IMR-90 (cell line): ENCODE measurements around the gene RAB5B. TPM values are rescaled to one million over a fixed set of nuclear protein-coding genes. Genes with fewer than 3 reads are reported as not detected.
A peak's percentile ranks its signal among the peaks of the same experiment; 100 is the strongest.

ENCODE experiments used
- ATAC-seq: fragments of 200-7000 bp; cut with Tn5 transposase; 2 replicates; pipeline ENCODE4 v1.9.1; 2020; ENCODE audit warnings: low read depth, mild to moderate bottlenecking, moderate library complexity
- BruUV-seq: library from RNA; stranded (reverse); fragments of 400-500 nt; replicated peaks from 2 replicates; lab custom pipeline; 2021; lab: Mats Ljungman, UMichigan
- CTCF ChIA-PET: fragments of 300-600 bp; formaldehyde crosslinking; extraction: SDS; loops from one replicate; lab custom pipeline; 2021; ENCODE audit warnings: antibody characterized with exemption; lab: Yijun Ruan, JAX
- POLR2A ChIA-PET: fragments of 300-600 bp; sonication (Branson Sonifier 250); formaldehyde crosslinking; loops from one replicate; lab custom pipeline; 2022; ENCODE audit warnings: antibody characterized with exemption; ENCODE audit not compliant: unreplicated experiment; lab: Charles Lee
- DNase-seq: peaks from one replicate; pipeline ENCODE4 v3.0.0; 2013
- H2AFZ ChIP-seq: replicated peaks from 2 replicates; pipeline ENCODE3; 2013; ENCODE audit warnings: low read length, mild to moderate bottlenecking; ENCODE audit not compliant: poor library complexity
- H2AK5ac ChIP-seq: 2 replicates; pipeline ENCODE4 v1.6.1; 2013; ENCODE audit warnings: low read depth, low read length, inconsistent platforms
- H2AK9ac ChIP-seq: replicated peaks from 2 replicates; pipeline ENCODE3; 2013; ENCODE audit warnings: mild to moderate bottlenecking, low read depth, low read length, moderate library complexity; ENCODE audit not compliant: poor library complexity
- H2BK120ac ChIP-seq: 2 replicates; pipeline ENCODE4 v1.6.1; 2013; ENCODE audit warnings: low read depth, low read length, inconsistent platforms
- H2BK15ac ChIP-seq: 3 replicates; pipeline ENCODE4 v1.6.1; 2013; ENCODE audit warnings: low read depth, low read length, inconsistent platforms
- H2BK20ac ChIP-seq: 2 replicates; pipeline ENCODE4 v1.6.1; 2013; ENCODE audit warnings: low read depth, mild to moderate bottlenecking, inconsistent platforms, low read length, moderate library complexity
- H2BK5ac ChIP-seq: 2 replicates; pipeline ENCODE4 v1.6.1; 2013; ENCODE audit warnings: mild to moderate bottlenecking, low read depth, low read length, inconsistent platforms; ENCODE audit not compliant: poor library complexity, severe bottlenecking
- H3K14ac ChIP-seq: replicated peaks from 2 replicates; pipeline ENCODE4 v1.6.1; 2013; ENCODE audit warnings: low read depth, low read length, inconsistent platforms
- H3K18ac ChIP-seq: 2 replicates; pipeline ENCODE4 v1.6.1; 2013; ENCODE audit warnings: low read depth, low read length, control low read depth
- H3K23ac ChIP-seq: 2 replicates; pipeline ENCODE4 v1.6.1; 2013; ENCODE audit warnings: low read depth, low read length, inconsistent platforms
- H3K27ac ChIP-seq: 2 replicates; pipeline ENCODE4 v1.5.1; 2013; ENCODE audit warnings: mild to moderate bottlenecking, control low read depth, low read length; ENCODE audit not compliant: insufficient read depth
- H3K27me3 ChIP-seq: 2 replicates; pipeline ENCODE4 v1.6.1; 2013; ENCODE audit warnings: low read length; ENCODE audit not compliant: control insufficient read depth, insufficient read depth
- H3K36me3 ChIP-seq: 2 replicates; pipeline ENCODE4 v1.6.1; 2013; ENCODE audit warnings: low read length, mixed read lengths; ENCODE audit not compliant: control insufficient read depth, insufficient read depth
- H3K4ac ChIP-seq: 2 replicates; pipeline ENCODE4 v1.6.1; 2013; ENCODE audit warnings: low read depth, low read length, inconsistent platforms
- H3K4me1 ChIP-seq: 2 replicates; pipeline ENCODE4 v1.6.1; 2013; ENCODE audit warnings: low read length, mixed read lengths; ENCODE audit not compliant: control insufficient read depth, insufficient read depth
- H3K4me2 ChIP-seq: 2 replicates; pipeline ENCODE4 v1.6.1; 2013; ENCODE audit warnings: low read depth, mild to moderate bottlenecking, control low read depth, low read length, moderate library complexity
- H3K4me3 ChIP-seq: 2 replicates; pipeline ENCODE4 v1.5.1; 2013; ENCODE audit warnings: low read depth, mild to moderate bottlenecking, control low read depth, low read length, moderate library complexity; ENCODE audit not compliant: insufficient read depth
- H3K56ac ChIP-seq: 2 replicates; pipeline ENCODE4 v1.6.1; 2013; ENCODE audit warnings: low read length, inconsistent platforms; ENCODE audit not compliant: insufficient read depth; ENCODE audit errors: extremely low read depth
- H3K79me1 ChIP-seq, 2 experiments: 2 replicates each; pipeline ENCODE4 v1.6.1; 2013; ENCODE audit warnings: low read length in 2 of 2, inconsistent platforms in 1 of 2, low read depth in 1 of 2
- H3K9ac ChIP-seq: 2 replicates; pipeline ENCODE4 v1.6.1; 2013; ENCODE audit warnings: low read depth, low read length, control low read depth
- H3K9me1 ChIP-seq: 2 replicates; pipeline ENCODE4 v1.6.1; 2013; ENCODE audit warnings: low read length, inconsistent platforms; ENCODE audit not compliant: insufficient read depth
- H3K9me3 ChIP-seq: 2 replicates; pipeline ENCODE4 v1.6.1; 2013; ENCODE audit warnings: low read length; ENCODE audit not compliant: control insufficient read depth, insufficient read depth
- H4K20me1 ChIP-seq: 2 replicates; pipeline ENCODE4 v1.6.1; 2013; ENCODE audit warnings: low read length, inconsistent platforms; ENCODE audit not compliant: insufficient read depth
- H4K5ac ChIP-seq: 2 replicates; pipeline ENCODE4 v1.6.1; 2013; ENCODE audit warnings: mild to moderate bottlenecking, low read depth, low read length, control low read depth
- H4K8ac ChIP-seq, 2 experiments: 2 replicates each; pipeline ENCODE4 v1.6.1; 2013; ENCODE audit warnings: low read depth in 2 of 2, low read length in 2 of 2, control low read depth in 1 of 2, inconsistent platforms in 1 of 2
- H4K91ac ChIP-seq: 2 replicates; pipeline ENCODE4 v1.6.1; 2013; ENCODE audit warnings: low read depth, low read length, inconsistent platforms; ENCODE audit not compliant: insufficient read depth
- BHLHE40 ChIP-seq: fragments of 150-350 bp; IDR thresholded peaks from 2 replicates; pipeline ENCODE4 v1.6.1; 2016; ENCODE audit warnings: mild to moderate bottlenecking, low read depth, low read length
- CEBPB ChIP-seq: IDR thresholded peaks from 2 replicates; pipeline ENCODE4 v1.6.1; 2012; ENCODE audit warnings: low read depth, low read length, improper control_type of control experiment
- ELK1 ChIP-seq: fragments of 150-350 bp; IDR thresholded peaks from 2 replicates; pipeline ENCODE4 v1.6.1; 2016; ENCODE audit warnings: low read depth, mild to moderate bottlenecking, low read length, moderate library complexity, borderline replicate concordance
- NFE2L2 ChIP-seq: fragments of 150-350 bp; IDR thresholded peaks from 2 replicates; pipeline ENCODE4 v1.6.1; 2016; ENCODE audit warnings: low read depth, mild to moderate bottlenecking, low read length
- RFX5 ChIP-seq: IDR thresholded peaks from 2 replicates; pipeline ENCODE4 v1.8.0; 2012; ENCODE audit warnings: low read depth, mild to moderate bottlenecking, low read length, moderate library complexity
- WGBS, 2 experiments: methylation state at CpG; one replicate each; pipeline versions ENCODE4 v1.1.5 to v1.1.7; 2013; ENCODE audit warnings: missing lambda C conversion rate in 2 of 2; ENCODE audit not compliant: insufficient read length in 1 of 2; ENCODE audit errors: extremely low coverage in 2 of 2; 5-methylcytosine and 5-hydroxymethylcytosine counted together
- dilution Hi-C: fragments of 300-500 bp; cut with HindIII; formaldehyde crosslinking; loops from one replicate; pipeline ENCODE4 v1.14.3; 2018; ENCODE audit warnings: low sequenced_read_pairs; ENCODE audit not compliant: unreplicated experiment
- in situ Hi-C: fragments of 300-500 bp; cut with MboI; formaldehyde crosslinking; loops from 3 replicates; pipeline ENCODE4 v1.14.3; 2019; ENCODE audit warnings: low sequenced_read_pairs, inconsistent platforms, mixed read lengths
- intact Hi-C: fragments of 100-400 bp; cut with micrococcal nuclease; formaldehyde crosslinking; loops from 2 replicates; pipeline ENCODE4 v1.10.0; 2022
- polyA plus RNA-seq, 3 experiments: library from polyadenylated mRNA; depleted of rRNA; stranded (reverse); fragments of >200 nt; gene quantifications; 2 replicates each; pipeline ENCODE4 v1.2.3, GENCODE V29; 2012; ENCODE audit warnings: low replicate concordance in 1 of 3
- total RNA-seq: library from RNA; depleted of rRNA; stranded (reverse); fragments of >200 nt; gene quantifications from 2 replicates; pipeline ENCODE4 v1.2.3, GENCODE V29; 2012

Gene RAB5B
- total and polyA plus RNA-seq, 2 of the 4 experiments (the other 2 are of a cell fraction) = 56.5 to 99.2 TPM

- TF ChIP-seq BHLHE40 = no peak
- TF ChIP-seq ELK1 = no peak
Measured at GRCh38 chr12:55973599-55974307, at the start of gene RAB5B (continued).

DNA sequence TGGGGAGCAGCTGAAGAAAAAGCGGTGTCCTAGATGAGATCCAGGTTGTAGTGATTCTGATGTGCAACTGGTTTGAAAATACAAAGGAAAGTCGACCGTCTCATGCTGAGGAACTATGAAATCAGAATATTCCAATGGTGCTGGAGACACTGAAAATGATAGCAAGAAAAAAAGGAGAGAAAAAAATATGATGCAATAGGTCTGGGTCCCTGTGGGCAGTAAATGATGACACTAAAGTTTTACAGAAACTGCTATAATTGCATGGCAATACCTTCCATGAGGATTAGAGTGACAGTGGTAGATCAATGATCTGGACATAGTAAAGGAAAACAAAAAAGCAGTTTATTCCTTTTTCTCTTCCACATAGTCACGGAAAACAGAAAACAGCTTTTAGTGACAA is 48.5 kb upstream of the RAB5B start:
- Histone ChIP-seq H3K27ac (no peak overlapping the region), H2BK15ac (no peak overlapping the region), H3K36me3 (peaks cover 4% of the 10 kb centered on the region), H3K14ac (no peak overlapping the region), H3K56ac (no peak overlapping the region), H3K27me3 (no peaks in the 10 kb centered on the region), H3K9me1 (peaks cover 8% of the 10 kb centered on the region; the same call in 1 of the 2 replicates), H3K4me2 (no peak overlapping the region), H3K9me3 (no peaks in the 10 kb centered on the region), H3K23ac (no peak overlapping the region), H3K9ac (no peak overlapping the region), H4K8ac (no peak overlapping the region), H3K4me1 (peaks cover 3% of the 10 kb centered on the region), H3K4me3 (no peak overlapping the region), H2BK5ac (no peak overlapping the region), H3K4ac (no peak overlapping the region), H2AK9ac (no peak overlapping the region), H2AK5ac (no peak overlapping the region), H4K91ac (peak overlapping the region; percentile 17; the same call in 1 of the 2 replicates), H3K18ac (no peak overlapping the region), H4K5ac (no peak overlapping the region), H2AFZ (no peak overlapping the region), H2BK120ac (no peak overlapping the region), H4K20me1 (no peaks in the 10 kb centered on the region; the same call in 1 of the 2 replicates), H3K79me1 (peaks cover 31 to 65% of the 10 kb centered on the region in 2 experiments), H2BK20ac (no peak overlapping the region)
- intact Hi-C loops = no loop called here
- CTCF ChIA-PET = interaction anchor here (1.2 kb wide), 1 partner anchor 108 kb away, joined by 3 read pairs; the partner anchor contains the start of genes ORMDL2 and SARNP
- ATAC-seq (no peak), DNase-seq (no peak)
- in situ Hi-C loops = loop anchor here (10.0 kb wide), 1 partner anchor 101 kb away; the partner anchor contains the start of gene DNAJC14
- WGBS, 2 experiments = 97% methylated on average over 3 of the region's 4 CpGs; no CpG with 5 or more reads in 1 of the 2 experiments
- POLR2A ChIA-PET = no interaction called here
- dilution Hi-C loops = no loop called here
- TSS peak; percentile 40 for BruUV-seq
- peak; percentile 85 for TF ChIP-seq CEBPB
- TF ChIP-seq RFX5 = no peak
- no peak for TF ChIP-seq ELK1
- no peak for TF ChIP-seq NFE2L2
